HG02852 (cell line): ENCODE data around the gene TIRAP.

ENCODE experiments used
- ATAC-seq: cut with Tn5 transposase; IDR thresholded peaks from one replicate; pipeline ENCODE4 v1.9.1; 2021; ENCODE audit warnings: mild to moderate bottlenecking, moderate library complexity; ENCODE audit not compliant: unreplicated experiment

Gene TIRAP

GRCh38 chr11:126319374-126319740 lies 36.5 kb downstream of the TIRAP start:
- ATAC-seq = no peak

- ATAC-seq = no peak
These were observed 40.1 kb downstream of the TIRAP start for GRCh38 chr11:126322996-126323395.

- ATAC-seq = no peak
These were observed 44.5 kb downstream of the TIRAP start for GRCh38 chr11:126327281-126328000.

GRCh38 chr11:126328001-126328390 lies 45.1 kb downstream of the TIRAP start:
- no peak for ATAC-seq

- no peak for ATAC-seq
These were observed 45.6 kb downstream of the TIRAP start for GRCh38 chr11:126328444-126328843.

- ATAC-seq = no peak
These were observed 46.2 kb downstream of the TIRAP start for GRCh38 chr11:126328938-126329643.

GRCh38 chr11:126329644-126330211 lies 46.8 kb downstream of the TIRAP start:
- ATAC-seq = no peak

GRCh38 chr11:126331286-126331685 lies 48.4 kb downstream of the TIRAP start:
- no peak for ATAC-seq

- no peak for ATAC-seq
These were observed 49.4 kb downstream of the TIRAP start for GRCh38 chr11:126332221-126332711.

- no peak for ATAC-seq
These were observed 50.2 kb downstream of the TIRAP start for GRCh38 chr11:126333142-126333541.

- ATAC-seq = no peak
These were observed 52.0 kb downstream of the TIRAP start for GRCh38 chr11:126334659-126335462.

GRCh38 chr11:126335463-126335760 lies 52.5 kb downstream of the TIRAP start:
- ATAC-seq = no peak

- no peak for ATAC-seq
These were observed 53.2 kb downstream of the TIRAP start for GRCh38 chr11:126336138-126336541.

- no peak for ATAC-seq
These were observed 53.8 kb downstream of the TIRAP start for GRCh38 chr11:126336671-126337101.

GRCh38 chr11:126337126-126337473 lies 54.2 kb downstream of the TIRAP start:
- no peak for ATAC-seq

- ATAC-seq = no peak
These were observed 54.8 kb downstream of the TIRAP start for GRCh38 chr11:126337474-126338241.

GRCh38 chr11:126338346-126339055 lies 55.6 kb downstream of the TIRAP start:
- no peak for ATAC-seq

- ATAC-seq = no peak
These were observed 56.4 kb downstream of the TIRAP start for GRCh38 chr11:126339073-126339862.

GRCh38 chr11:126339863-126340434 lies 57.1 kb downstream of the TIRAP start:
- no peak for ATAC-seq
